Ovary (tissue), 3 donors: ENCODE data around the gene ZNF443.
"Not testable (repeated sequence)": the region's sequence is repeated elsewhere in the genome, so short reads cannot be mapped to it uniquely, and the experiment has no call there.

Experiments used
- CTCF ChIP-seq, 3 donors: fragments of 450-650 bp in 2 of 3; fragments of 200-600 bp in 1 of 3; IDR thresholded peaks; one replicate each; pipeline versions ENCODE4 v1.5.1 to v1.8.0; 2016 to 2022; ENCODE audit warnings: antibody characterized with exemption in 3 of 3, mild to moderate bottlenecking in 1 of 3
- EP300 ChIP-seq: sonication (generic); formaldehyde crosslinking; IDR thresholded peaks from one replicate; pipeline ENCODE4 v1.6.1; 2017; ENCODE audit warnings: antibody characterized with exemption
- POLR2A ChIP-seq: fragments of 450-650 bp; IDR thresholded peaks from one replicate; pipeline ENCODE4 v1.6.1; 2017; ENCODE audit warnings: antibody characterized with exemption, mild to moderate bottlenecking, moderate library complexity
- donor health status: DM: no; HTN: no; CAD: no.

- TF ChIP-seq CTCF (IDR thresholded peaks at IDR 0.05); POLR2A; EP300: not testable (repeated sequence)
Measured at GRCh38 chr19:12464139-12464538, 23.3 kb upstream of the ZNF443 start.
